Panc1 (cell line): ENCODE results near the gene PRKCD. TPM values are rescaled to one million over a fixed set of nuclear protein-coding genes. Genes with fewer than 3 reads are reported as not detected.

Source experiments
- ATAC-seq: fragments of 200-7000 bp; cut with Tn5 transposase; 2 replicates; pipeline ENCODE4 v1.9.1; 2020; ENCODE audit warnings: mild to moderate bottlenecking, moderate library complexity
- Bru-seq: library from RNA; stranded (reverse); fragments of 400-500 nt; gene quantifications from one replicate; lab custom pipeline; 2021; lab: Mats Ljungman, UMichigan
- BruChase-seq, 2 experiments: library from RNA; stranded (reverse); fragments of 400-500 nt; gene quantifications; one replicate each; lab custom pipeline; 2021; lab: Mats Ljungman, UMichigan
- BruUV-seq: library from RNA; stranded (reverse); fragments of 400-500 nt; replicated peaks from 2 replicates; lab custom pipeline; 2021; lab: Mats Ljungman, UMichigan
- CTCF ChIA-PET: fragments of 300-600 bp; sonication (Branson Sonifier 250); formaldehyde crosslinking; loops from one replicate; lab custom pipeline; 2022; ENCODE audit warnings: antibody characterized with exemption; lab: Charles Lee
- POLR2A ChIA-PET: fragments of 300-600 bp; sonication (Branson Sonifier 250); formaldehyde crosslinking; loops from one replicate; lab custom pipeline; 2022; ENCODE audit warnings: antibody characterized with exemption; lab: Charles Lee
- DNase-seq: peaks from one replicate; pipeline ENCODE4 v3.0.0-alpha.2; 2010; ENCODE audit warnings: low read depth, low spot score
- H3K27ac ChIP-seq: 2 replicates; pipeline ENCODE4 v1.5.1; 2011; ENCODE audit warnings: mild to moderate bottlenecking, low read length, inconsistent platforms
- H3K27me3 ChIP-seq: fragments of 200-500 bp; sonication (Bioruptor generic); 2 replicates; pipeline ENCODE4 v1.6.0; 2014; ENCODE audit warnings: low read length, inconsistent platforms; ENCODE audit not compliant: control insufficient read depth, insufficient read depth
- H3K36me3 ChIP-seq: fragments of 200-500 bp; sonication (Bioruptor generic); 2 replicates; pipeline ENCODE4 v1.5.1; 2014; ENCODE audit warnings: inconsistent platforms, mild to moderate bottlenecking, low read length, moderate library complexity; ENCODE audit not compliant: control insufficient read depth, insufficient read depth
- H3K4me1 ChIP-seq: 2 replicates; pipeline ENCODE4 v1.5.1; 2011; ENCODE audit warnings: inconsistent platforms, mild to moderate bottlenecking, low read length, moderate library complexity; ENCODE audit not compliant: control insufficient read depth, insufficient read depth
- H3K4me3 ChIP-seq, 2 experiments: 2 replicates each; pipeline ENCODE4 v1.5.1; 2011 to 2012; ENCODE audit warnings: low read depth in 2 of 2, low read length in 2 of 2, mild to moderate bottlenecking in 2 of 2, inconsistent platforms in 1 of 2, moderate library complexity in 1 of 2
- H3K9me3 ChIP-seq: fragments of 200-500 bp; sonication (Bioruptor generic); 2 replicates; pipeline ENCODE4 v1.5.1; 2014; ENCODE audit warnings: low read depth, mild to moderate bottlenecking, inconsistent platforms, low read length, moderate library complexity; ENCODE audit not compliant: control insufficient read depth, insufficient read depth
- CTCF ChIP-seq: fragments of 450-650 bp; IDR thresholded peaks from 2 replicates; pipeline ENCODE4 v1.5.1; 2017; ENCODE audit warnings: mild to moderate bottlenecking
- POLR2AphosphoS5 ChIP-seq: IDR thresholded peaks from 2 replicates; pipeline ENCODE4 v1.6.1; 2012; ENCODE audit warnings: mild to moderate bottlenecking, low read depth, low read length, moderate library complexity
- REST ChIP-seq, 2 experiments: IDR thresholded peaks; 2 replicates each; pipeline ENCODE4 v1.6.1; 2011 to 2012; ENCODE audit warnings: low read depth in 2 of 2, control low read depth in 1 of 2, low read length in 1 of 2, mild to moderate bottlenecking in 1 of 2, moderate library complexity in 1 of 2; ENCODE audit not compliant: insufficient read depth in 1 of 2
- SIN3A ChIP-seq: IDR thresholded peaks from 2 replicates; pipeline ENCODE4 v1.6.1; 2012; ENCODE audit warnings: low read depth, mild to moderate bottlenecking, low read length, moderate library complexity, borderline replicate concordance; ENCODE audit not compliant: insufficient read depth
- TCF7L2 ChIP-seq: IDR thresholded peaks from 2 replicates; pipeline ENCODE4 v1.6.1; 2011; ENCODE audit warnings: mild to moderate bottlenecking, low read depth, low read length, inconsistent platforms
- in situ Hi-C: cut with HindIII; loops from 2 replicates; pipeline ENCODE4 v1.10.0; 2016; ENCODE audit warnings: low sequenced_read_pairs, low pct_unique_long_range_greater_than_20kb
- intact Hi-C: fragments of 100-400 bp; cut with micrococcal nuclease; formaldehyde crosslinking; loops from one replicate; pipeline ENCODE4 v1.10.0; 2022; ENCODE audit not compliant: unreplicated experiment
- long read RNA-seq: library from polyadenylated mRNA; unstranded; transcript quantifications from one replicate; pipeline ENCODE4 v2.0.0, GENCODE V29; 2021; ENCODE audit not compliant: unreplicated experiment
- polyA plus RNA-seq: library from polyadenylated mRNA; unstranded; fragments of >200 nt; gene quantifications from one replicate; pipeline ENCODE4 v1.2.1, GENCODE V29; 2012; ENCODE audit warnings: missing spikeins; ENCODE audit not compliant: insufficient read length
- total RNA-seq: library from RNA; stranded (reverse); gene quantifications from one replicate; pipeline ENCODE4 v1.2.1, GENCODE V29; 2021; ENCODE audit not compliant: unreplicated experiment

PRKCD gene
- 14.0 TPM for total RNA-seq
- polyA plus RNA-seq = 16.1 TPM
- percentile 51 among the genes with signal in this experiment for Bru-seq, nascent RNA
- percentile 54 among the genes with signal in this experiment for BruChase-seq, experiment 1, labeled RNA remaining after a 2-hour chase
- percentile 58 among the genes with signal in this experiment for BruChase-seq, experiment 2, labeled RNA remaining after a 6-hour chase
- long read RNA-seq, transcript PRKCD-202 (18 exons, 2,810 nt) = major isoform, 22 of 37 reads
- long read RNA-seq, partial matches to known transcripts = 6 of 37 reads
- long read RNA-seq, other reads (novel, unspliced or antisense) = 6 of 37 reads

GRCh38 chr3:53160660-53161449 is at the start of gene PRKCD:
Gene PRKCD, plus strand, starts transcription at chr3:53161209. Its CDS starts 17,214 bp downstream, at chr3:53178423.
- H3K4me3 ChIP-seq = peak within 1 kb of the TSS; percentile 68 to 71
- H3K9me3 ChIP-seq = no peaks in the 10 kb centered on the region
- BruUV-seq = no TSS peak
- peak; percentile 84 for ATAC-seq
- intact Hi-C loops = no loop called here
- H3K36me3 ChIP-seq = no peaks in the 10 kb centered on the region
- ChIA-PET POLR2A (interaction anchor here (0.6 kb wide), 2 partner anchors 10 to 923 kb away, joined by 3 to 6 read pairs; no protein-coding TSS in a partner anchor), CTCF (interaction anchor here (0.7 kb wide), 1 partner anchor 39 kb away, joined by 3 read pairs; no protein-coding TSS in a partner anchor)
- peaks cover 21% of the 10 kb centered on the region for H3K4me1 ChIP-seq
- in situ Hi-C loops = no loop called here
- no peaks in the 10 kb centered on the region for H3K27me3 ChIP-seq
- TF ChIP-seq SIN3A = no peak; the same call in none of the 2 replicates
- TF ChIP-seq POLR2AphosphoS5 = peak; percentile 56; the same call in 1 of the 2 replicates
- peak within 1 kb of the TSS; percentile 66 for H3K27ac ChIP-seq
- DNase-seq = peak; percentile 5

- H3K4me3 ChIP-seq = no peak overlapping the region
- no peak overlapping the region for H3K27ac ChIP-seq
- ChIA-PET CTCF (no interaction called here), POLR2A (interaction anchor here (0.7 kb wide), 1 partner anchor 22 kb away, joined by 4 read pairs; no protein-coding TSS in a partner anchor)
- H3K9me3 ChIP-seq = no peaks in the 10 kb centered on the region
- TF ChIP-seq POLR2AphosphoS5 (no peak), SIN3A (no peak), CTCF (no peak), REST (IDR thresholded peaks at IDR 0.05; ENCODE audit: insufficient read depth in 1 of 2, low read depth in 2 of 2, low read length in 1 of 2) (no peak), TCF7L2 (no peak)
- DNase-seq (no peak), ATAC-seq (no peak)
- H3K36me3 ChIP-seq = no peaks in the 10 kb centered on the region; the same call in 1 of the 2 replicates
- intact Hi-C loops = no loop called here
- H3K27me3 ChIP-seq = no peaks in the 10 kb centered on the region
- H3K4me1 ChIP-seq = peaks cover 5% of the 10 kb centered on the region
- in situ Hi-C loops = no loop called here
- no TSS peak for BruUV-seq
Observed at GRCh38 chr3:53111822-53112221, 49.2 kb upstream of the PRKCD start.
